K562 (cell line): Measurements from ENCODE around the gene ALG8. TPM values are rescaled to one million over a fixed set of nuclear protein-coding genes. Genes with fewer than 3 reads are reported as not detected.

Experiments used
- ATAC-seq: fragments of 200-7000 bp; cut with Tn5 transposase; 3 replicates; pipeline ENCODE4 v1.9.1; 2020; ENCODE audit warnings: moderate library complexity
- BruUV-seq: library from RNA; stranded (reverse); fragments of 400-500 nt; replicated peaks from 2 replicates; lab custom pipeline; 2021; lab: Mats Ljungman, UMichigan
- CTCF ChIA-PET: fragments of 300-600 bp; formaldehyde crosslinking; extraction: SDS; loops from one replicate; lab custom pipeline; 2021; ENCODE audit warnings: low intra/inter-chr PET ratio; lab: Yijun Ruan, JAX
- POLR2A ChIA-PET: fragments of 300-600, 350-650 bp; sonication (Branson Sonifier 250); formaldehyde crosslinking; extraction: SDS; loops from one replicate; lab custom pipeline; 2021; ENCODE audit warnings: antibody characterized with exemption, inconsistent platforms; lab: Yijun Ruan, JAX
- DNase-seq, 4 experiments: peaks; one replicate each; pipeline versions ENCODE4 v3.0.0 to v3.0.0-alpha.2; 2011 to 2018; ENCODE audit warnings: low spot score in 3 of 4, mixed read lengths in 3 of 4; ENCODE audit errors: extremely low read depth in 1 of 4
- FAIRE-seq: peaks from 2 replicates; lab custom pipeline; 2011; peaks lifted over from hg19 to GRCh38; lab: Jason Lieb, UNC
- H2AFZ ChIP-seq: 2 replicates; pipeline ENCODE4 v1.6.0; 2011; ENCODE audit warnings: low read depth, low read length, control low read depth, inconsistent platforms
- H3K27ac ChIP-seq: fragments of 200-600 bp; 3 replicates; pipeline ENCODE4 v1.8.0; 2011; ENCODE audit warnings: low read depth, mild to moderate bottlenecking, control low read depth, inconsistent platforms, low read length, moderate library complexity, mixed read lengths; ENCODE audit errors: extremely low read depth
- H3K27me3 ChIP-seq, 2 experiments: fragments of 300-600 bp in 1 of 2; 2 replicates in 1 of 2; 3 replicates in 1 of 2; pipeline versions ENCODE4 v1.6.0 to v1.8.0; 2011; ENCODE audit warnings: inconsistent platforms in 2 of 2, low read length in 2 of 2, mild to moderate bottlenecking in 1 of 2, mixed read lengths in 1 of 2, moderate library complexity in 1 of 2; ENCODE audit not compliant: control insufficient read depth in 2 of 2, insufficient read depth in 2 of 2
- H3K36me3 ChIP-seq: fragments of 300-600 bp; 3 replicates; pipeline ENCODE4 v1.8.0; 2011; ENCODE audit warnings: mild to moderate bottlenecking, low read length, inconsistent platforms; ENCODE audit not compliant: control insufficient read depth, insufficient read depth
- H3K4me1 ChIP-seq, 2 experiments: fragments of 200-600 bp in 1 of 2; replicated peaks in 1 of 2; 2 replicates in 1 of 2; 3 replicates in 1 of 2; pipeline versions ENCODE4 v1.5.1 to v1.8.0; 2011; ENCODE audit warnings: inconsistent platforms in 2 of 2, low read length in 2 of 2, mild to moderate bottlenecking in 1 of 2, mixed read lengths in 1 of 2, moderate library complexity in 1 of 2; ENCODE audit not compliant: control insufficient read depth in 2 of 2, insufficient read depth in 2 of 2
- H3K4me2 ChIP-seq: 2 replicates; pipeline ENCODE4 v1.6.1; 2011; ENCODE audit warnings: low read length, control low read depth, inconsistent platforms, mixed read lengths; ENCODE audit not compliant: insufficient read depth
- H3K4me3 ChIP-seq: fragments of 200-600 bp; sonication (generic), shearing (Covaris generic); 2 replicates; pipeline ENCODE4 v1.5.1; 2016; ENCODE audit warnings: control low read depth, inconsistent platforms
- H3K79me2 ChIP-seq: fragments of 200-600 bp; 3 replicates; pipeline ENCODE4 v1.8.0; 2011; ENCODE audit warnings: low read length, inconsistent platforms; ENCODE audit not compliant: control insufficient read depth, insufficient read depth
- H3K9ac ChIP-seq, 2 experiments: 2 replicates each; pipeline versions ENCODE4 v1.6.0 to v1.6.1; 2011; ENCODE audit warnings: low read depth in 2 of 2, low read length in 2 of 2, control low read depth in 1 of 2, inconsistent platforms in 1 of 2, mild to moderate bottlenecking in 1 of 2, mixed read lengths in 1 of 2; ENCODE audit not compliant: insufficient read depth in 1 of 2
- H3K9me1 ChIP-seq: one replicate; pipeline ENCODE4 v1.6.0; 2011; ENCODE audit warnings: inconsistent platforms, mild to moderate bottlenecking, low read length, moderate library complexity; ENCODE audit not compliant: control insufficient read depth, insufficient read depth
- H3K9me3 ChIP-seq: replicated peaks from 2 replicates; pipeline ENCODE4 v1.5.1; 2011; ENCODE audit warnings: low read depth, low read length, inconsistent platforms; ENCODE audit not compliant: control insufficient read depth, insufficient read depth
- H4K20me1 ChIP-seq: replicated peaks from 2 replicates; pipeline ENCODE4 v1.6.1; 2011; ENCODE audit warnings: low read length, inconsistent platforms, mixed read lengths; ENCODE audit not compliant: control insufficient read depth, insufficient read depth
- CBFA2T2 ChIP-seq: fragments of 450-650 bp; conservative IDR thresholded peaks from 2 replicates; pipeline ENCODE4 v1.6.1; 2017; ENCODE audit warnings: mild to moderate bottlenecking
- CC2D1A ChIP-seq: fragments of 450-650 bp; IDR thresholded peaks from 2 replicates; pipeline ENCODE4 v1.6.1; 2017; ENCODE audit warnings: mild to moderate bottlenecking
- FOXJ2 ChIP-seq: fragments of 200-800 bp; sonication (Bioruptor generic); IDR thresholded peaks from 2 replicates; pipeline ENCODE4 v1.6.1; 2016; ENCODE audit warnings: missing genetic modification characterization, missing compliant biosample characterization
- HNRNPH1 ChIP-seq: fragments of 200-400 bp; formaldehyde crosslinking; optimal IDR thresholded peaks from 2 replicates; pipeline ENCODE3; 2017; ENCODE audit warnings: low read depth, mild to moderate bottlenecking, low read length, moderate library complexity
- MTA1 ChIP-seq: fragments of 450-650 bp; IDR thresholded peaks from 2 replicates; pipeline ENCODE4 v1.6.1; 2017; ENCODE audit warnings: borderline replicate concordance
- PHTF2 ChIP-seq: fragments of 250-450 bp; sonication (Bioruptor Pico); IDR thresholded peaks from 2 replicates; pipeline ENCODE4 v1.5.0; 2021; ENCODE audit warnings: mild to moderate bottlenecking
- SIX5 ChIP-seq, 2 experiments: IDR thresholded peaks; 2 replicates each; pipeline ENCODE4 v1.6.1; 2011; ENCODE audit warnings: low read length in 2 of 2, borderline replicate concordance in 1 of 2, low read depth in 1 of 2, mild to moderate bottlenecking in 1 of 2, moderate library complexity in 1 of 2; ENCODE audit not compliant: insufficient read depth in 1 of 2
- TEAD4 ChIP-seq, 2 experiments: sonication (generic) in 1 of 2; formaldehyde crosslinking in 1 of 2; IDR thresholded peaks; 2 replicates each; pipeline versions ENCODE4 v1.6.1 to v1.8.0; 2012 to 2022; ENCODE audit warnings: borderline replicate concordance in 1 of 2, inconsistent platforms in 1 of 2, low read length in 1 of 2, mild to moderate bottlenecking in 1 of 2, missing genetic modification reagents in 1 of 2
- TRIM24 ChIP-seq, 2 experiments: fragments of 450-650 bp; IDR thresholded peaks; 2 replicates each; pipeline ENCODE4 v1.6.1; 2016
- ZKSCAN3 ChIP-seq: fragments of 250-450 bp; sonication (Bioruptor Pico); IDR thresholded peaks from 2 replicates; pipeline ENCODE4 v1.4.0; 2020
- ZNF212 ChIP-seq: fragments of 450-650 bp; formaldehyde crosslinking; IDR thresholded peaks from 2 replicates; pipeline ENCODE4 v1.4.0; 2020; ENCODE audit warnings: mild to moderate bottlenecking
- WGBS: fragments of 100-300 bp; shearing (Covaris generic); methylation state at CpG from one replicate; pipeline ENCODE4 v1.1.6; 2016; ENCODE audit warnings: low coverage, mixed read lengths; ENCODE audit not compliant: insufficient coverage; ENCODE audit errors: missing lambda C conversion rate; 5-methylcytosine and 5-hydroxymethylcytosine counted together
- in situ Hi-C: fragments of 300-500 bp; cut with MboI; formaldehyde crosslinking; loops from 4 replicates; pipeline ENCODE4 v1.15.0; 2018; ENCODE audit warnings: inconsistent platforms, mixed read lengths
- intact Hi-C: fragments of 100-400 bp; cut with micrococcal nuclease; formaldehyde crosslinking; loops from 2 replicates; pipeline ENCODE4 v1.14.2; 2022
- polyA plus RNA-seq, 8 experiments: library from polyadenylated mRNA; depleted of rRNA in 4 of 8; stranded (reverse) in 5 of 8; unstranded in 3 of 8; fragments of >200 nt; fragmentation: Nextera tagmentation in 2 of 8; fragmentation: Illumina TruSeq in 1 of 8; extraction: Ambion mirVana in 2 of 8; extraction: Trizol in 1 of 8; gene quantifications; 2 replicates each; pipeline versions ENCODE4 v1.2.1 to v1.2.3, GENCODE V29; 2011 to 2014; ENCODE audit warnings: inconsistent platforms in 1 of 8, missing spikeins in 1 of 8
- total RNA-seq, 7 experiments: library from RNA; depleted of rRNA in 6 of 7; stranded (reverse); fragments of >200 nt in 6 of 7; fragmentation: Illumina TruSeq in 2 of 7; extraction: Trizol in 2 of 7; gene quantifications; 2 replicates each; pipeline versions ENCODE4 v1.2.1 to v1.2.3, GENCODE V29; 2011 to 2021; ENCODE audit warnings: low replicate concordance in 1 of 7
- TF ChIP-seq, protein P1 (sequence below): fragments of 250-450 bp; sonication (Bioruptor Pico); IDR thresholded peaks from 2 replicates; pipeline ENCODE4 v1.5.0; 2020; ENCODE audit warnings: mild to moderate bottlenecking, borderline replicate concordance
- TF ChIP-seq, protein P2 (sequence below): fragments of 450-650 bp; IDR thresholded peaks from one replicate; pipeline ENCODE4 v1.6.1; 2018; ENCODE audit warnings: mild to moderate bottlenecking, moderate library complexity; ENCODE audit not compliant: partially characterized antibody
- TF ChIP-seq, protein P3 (sequence below): fragments of 150-350 bp; conservative IDR thresholded peaks from 2 replicates; pipeline ENCODE4 v1.6.1; 2014; ENCODE audit warnings: low read length
- TF ChIP-seq, protein P4 (sequence below): sonication (generic); formaldehyde crosslinking; IDR thresholded peaks from 2 replicates; pipeline ENCODE4 v1.4.0; 2020; ENCODE audit warnings: mild to moderate bottlenecking, missing genetic modification reagents

ALG8 gene
- total and polyA plus RNA-seq, 9 of the 15 experiments (the other 6 are each of a cell fraction or from before 2014, with no cell fraction given) = 59.3 to 189 (median 106) TPM

DNA sequence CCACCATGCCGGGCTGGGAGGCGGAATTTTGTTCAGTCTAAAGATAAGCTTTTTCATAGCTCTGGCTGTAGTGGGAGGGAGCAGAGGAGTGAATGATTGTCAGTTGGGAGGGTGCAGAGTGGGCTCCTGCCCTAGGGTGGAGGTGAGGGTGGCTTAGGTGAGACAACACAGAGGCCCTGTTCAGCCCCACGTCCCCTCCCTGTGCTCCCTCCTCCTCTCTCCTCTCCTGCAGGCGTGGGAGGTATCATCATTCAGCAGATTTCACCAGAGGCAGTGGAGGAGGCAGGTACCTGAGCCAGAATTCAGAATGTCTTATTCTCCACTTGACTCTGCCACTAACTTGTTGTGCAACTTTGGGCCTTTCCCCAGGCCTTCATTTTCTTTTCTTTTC, 77.5 kb downstream of the ALG8 start:
- Histone ChIP-seq H4K20me1 (no peaks in the 10 kb centered on the region), H3K79me2 (no peaks in the 10 kb centered on the region), H3K27ac (peak overlapping the region; percentile 14; the same call in 1 of the 3 replicates), H3K4me3 (no peak overlapping the region), H3K9ac (peak overlapping the region in 1 of 2 experiments; percentile 83; a peak in 1 of 4 replicates), H3K9me3 (no peaks in the 10 kb centered on the region), H3K36me3 (no peaks in the 10 kb centered on the region; the same call in 2 of the 3 replicates), H3K27me3 (no peaks in the 10 kb centered on the region), H2AFZ (peak overlapping the region; percentile 10; the same call in 1 of the 2 replicates), H3K9me1 (no peaks in the 10 kb centered on the region), H3K4me1 (peaks cover 13 to 28% of the 10 kb centered on the region in 2 experiments), H3K4me2 (no peak overlapping the region)
- DNase-seq = peak; percentile 57 to 64 (median 60)
- in situ Hi-C loops (no loop called here), intact Hi-C loops (no loop called here)
- FAIRE-seq = peak; percentile 89
- WGBS = 21% methylated on average over 4 of the region's 4 CpGs
- ATAC-seq = peak; percentile 78
- no TSS peak for BruUV-seq
- ChIA-PET POLR2A (interaction anchor here (0.6 to 2.4 kb wide), 6 partner anchors 8 to 17 kb away, joined by 3 to 7 read pairs (median 3); partner anchors contain the start of gene NDUFC2), CTCF (no interaction called here)
- TF ChIP-seq CBFA2T2 = no peak
- TF ChIP-seq SIX5 (IDR thresholded peaks at IDR 0.05; ENCODE audit: borderline replicate concordance in 1 of 2, insufficient read depth in 1 of 2, low read depth in 1 of 2, low read length in 2 of 2) = no peak
- no peak for TF ChIP-seq FOXJ2 (tag)
- no peak for TF ChIP-seq TRIM24 (IDR thresholded peaks at IDR 0.05)
- no peak for TF ChIP-seq ZKSCAN3 (CRISPR knock-in tag)
- TF ChIP-seq, protein P1, sequence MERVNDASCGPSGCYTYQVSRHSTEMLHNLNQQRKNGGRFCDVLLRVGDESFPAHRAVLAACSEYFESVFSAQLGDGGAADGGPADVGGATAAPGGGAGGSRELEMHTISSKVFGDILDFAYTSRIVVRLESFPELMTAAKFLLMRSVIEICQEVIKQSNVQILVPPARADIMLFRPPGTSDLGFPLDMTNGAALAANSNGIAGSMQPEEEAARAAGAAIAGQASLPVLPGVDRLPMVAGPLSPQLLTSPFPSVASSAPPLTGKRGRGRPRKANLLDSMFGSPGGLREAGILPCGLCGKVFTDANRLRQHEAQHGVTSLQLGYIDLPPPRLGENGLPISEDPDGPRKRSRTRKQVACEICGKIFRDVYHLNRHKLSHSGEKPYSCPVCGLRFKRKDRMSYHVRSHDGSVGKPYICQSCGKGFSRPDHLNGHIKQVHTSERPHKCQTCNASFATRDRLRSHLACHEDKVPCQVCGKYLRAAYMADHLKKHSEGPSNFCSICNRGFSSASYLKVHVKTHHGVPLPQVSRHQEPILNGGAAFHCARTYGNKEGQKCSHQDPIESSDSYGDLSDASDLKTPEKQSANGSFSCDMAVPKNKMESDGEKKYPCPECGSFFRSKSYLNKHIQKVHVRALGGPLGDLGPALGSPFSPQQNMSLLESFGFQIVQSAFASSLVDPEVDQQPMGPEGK (CRISPR knock-in tag) = no peak
- TF ChIP-seq CC2D1A = no peak
- no peak for TF ChIP-seq PHTF2 (CRISPR knock-in tag)
- TF ChIP-seq HNRNPH1 = no peak
- no peak for TF ChIP-seq MTA1
- TF ChIP-seq, protein P2, sequence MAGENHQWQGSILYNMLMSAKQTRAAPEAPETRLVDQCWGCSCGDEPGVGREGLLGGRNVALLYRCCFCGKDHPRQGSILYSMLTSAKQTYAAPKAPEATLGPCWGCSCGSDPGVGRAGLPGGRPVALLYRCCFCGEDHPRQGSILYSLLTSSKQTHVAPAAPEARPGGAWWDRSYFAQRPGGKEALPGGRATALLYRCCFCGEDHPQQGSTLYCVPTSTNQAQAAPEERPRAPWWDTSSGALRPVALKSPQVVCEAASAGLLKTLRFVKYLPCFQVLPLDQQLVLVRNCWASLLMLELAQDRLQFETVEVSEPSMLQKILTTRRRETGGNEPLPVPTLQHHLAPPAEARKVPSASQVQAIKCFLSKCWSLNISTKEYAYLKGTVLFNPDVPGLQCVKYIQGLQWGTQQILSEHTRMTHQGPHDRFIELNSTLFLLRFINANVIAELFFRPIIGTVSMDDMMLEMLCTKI = no peak
- no peak for TF ChIP-seq ZNF212 (CRISPR knock-in tag)
- TF ChIP-seq TEAD4 (IDR thresholded peaks at IDR 0.05; ENCODE audit: low read length) = no peak
- TF ChIP-seq TEAD4 (CRISPR knock-in tag; IDR thresholded peaks at IDR 0.05; ENCODE audit: borderline replicate concordance) = no peak
- TF ChIP-seq, protein P3, sequence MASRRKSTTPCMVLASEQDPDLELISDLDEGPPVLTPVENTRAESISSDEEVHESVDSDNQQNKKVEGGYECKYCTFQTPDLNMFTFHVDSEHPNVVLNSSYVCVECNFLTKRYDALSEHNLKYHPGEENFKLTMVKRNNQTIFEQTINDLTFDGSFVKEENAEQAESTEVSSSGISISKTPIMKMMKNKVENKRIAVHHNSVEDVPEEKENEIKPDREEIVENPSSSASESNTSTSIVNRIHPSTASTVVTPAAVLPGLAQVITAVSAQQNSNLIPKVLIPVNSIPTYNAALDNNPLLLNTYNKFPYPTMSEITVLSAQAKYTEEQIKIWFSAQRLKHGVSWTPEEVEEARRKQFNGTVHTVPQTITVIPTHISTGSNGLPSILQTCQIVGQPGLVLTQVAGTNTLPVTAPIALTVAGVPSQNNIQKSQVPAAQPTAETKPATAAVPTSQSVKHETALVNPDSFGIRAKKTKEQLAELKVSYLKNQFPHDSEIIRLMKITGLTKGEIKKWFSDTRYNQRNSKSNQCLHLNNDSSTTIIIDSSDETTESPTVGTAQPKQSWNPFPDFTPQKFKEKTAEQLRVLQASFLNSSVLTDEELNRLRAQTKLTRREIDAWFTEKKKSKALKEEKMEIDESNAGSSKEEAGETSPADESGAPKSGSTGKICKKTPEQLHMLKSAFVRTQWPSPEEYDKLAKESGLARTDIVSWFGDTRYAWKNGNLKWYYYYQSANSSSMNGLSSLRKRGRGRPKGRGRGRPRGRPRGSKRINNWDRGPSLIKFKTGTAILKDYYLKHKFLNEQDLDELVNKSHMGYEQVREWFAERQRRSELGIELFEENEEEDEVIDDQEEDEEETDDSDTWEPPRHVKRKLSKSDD = no peak
- TF ChIP-seq, protein P4, sequence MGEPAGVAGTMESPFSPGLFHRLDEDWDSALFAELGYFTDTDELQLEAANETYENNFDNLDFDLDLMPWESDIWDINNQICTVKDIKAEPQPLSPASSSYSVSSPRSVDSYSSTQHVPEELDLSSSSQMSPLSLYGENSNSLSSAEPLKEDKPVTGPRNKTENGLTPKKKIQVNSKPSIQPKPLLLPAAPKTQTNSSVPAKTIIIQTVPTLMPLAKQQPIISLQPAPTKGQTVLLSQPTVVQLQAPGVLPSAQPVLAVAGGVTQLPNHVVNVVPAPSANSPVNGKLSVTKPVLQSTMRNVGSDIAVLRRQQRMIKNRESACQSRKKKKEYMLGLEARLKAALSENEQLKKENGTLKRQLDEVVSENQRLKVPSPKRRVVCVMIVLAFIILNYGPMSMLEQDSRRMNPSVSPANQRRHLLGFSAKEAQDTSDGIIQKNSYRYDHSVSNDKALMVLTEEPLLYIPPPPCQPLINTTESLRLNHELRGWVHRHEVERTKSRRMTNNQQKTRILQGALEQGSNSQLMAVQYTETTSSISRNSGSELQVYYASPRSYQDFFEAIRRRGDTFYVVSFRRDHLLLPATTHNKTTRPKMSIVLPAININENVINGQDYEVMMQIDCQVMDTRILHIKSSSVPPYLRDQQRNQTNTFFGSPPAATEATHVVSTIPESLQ (CRISPR knock-in tag) = no peak
